ENCODE measurements around the gene PAGE2B.

- TF ChIP-seq TAF1 (IDR thresholded peaks at IDR 0.05; ENCODE audit: low read depth, low read length) (no peak), POLR2AphosphoS5 (IDR thresholded peaks at IDR 0.05; ENCODE audit: low read depth, low read length) (no peak), POLR2A (IDR thresholded peaks at IDR 0.05; ENCODE audit: low read depth, low read length) (no peak), PAX5 (IDR thresholded peaks at IDR 0.05; ENCODE audit: insufficient read depth, low read length, severe bottlenecking) (no peak), SPI1 (IDR thresholded peaks at IDR 0.05; ENCODE audit: low read depth, low read length) (no peak), POU2F2 (IDR thresholded peaks at IDR 0.05; ENCODE audit: low read depth, low read length) (no peak)
Observed at GRCh38 chrX:55057675-55058249, 17.1 kb upstream of the PAGE2B start.
